NCI-H146 treated with DMSO at 0.1 percent for 48 hours (cell line): Measurements from ENCODE around the gene ABCB11.

Experiments
- DNase-seq: peaks from one replicate; lab custom pipeline; 2025; ENCODE audit not compliant: unreplicated experiment; lab: John Stamatoyannopoulos, UW

Gene ABCB11

GRCh38 chr2:168978461-168978861, 52.7 kb downstream of the ABCB11 start:
- DNase-seq = no peak

DNA sequence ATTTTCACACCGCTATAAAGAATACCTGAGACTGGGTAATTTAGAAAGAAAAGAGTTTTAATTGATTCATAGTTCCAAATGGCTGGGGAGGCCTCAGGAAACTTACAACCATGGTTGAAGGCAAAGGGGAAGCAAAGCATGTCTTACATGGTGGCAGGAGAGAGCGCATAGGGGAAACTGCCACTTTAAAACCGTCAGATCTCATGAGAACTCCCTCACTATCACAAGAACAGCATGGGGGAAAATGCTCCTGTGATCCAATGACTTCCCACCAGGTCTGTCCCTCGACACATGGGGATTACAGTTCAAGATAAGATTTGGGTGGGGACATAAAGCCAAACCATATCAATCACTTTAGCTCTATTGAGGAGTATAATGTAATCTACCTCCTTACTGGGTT, 53.5 kb downstream of the ABCB11 start:
- DNase-seq = no peak

GRCh38 chr2:168976034-168976654, 55.0 kb downstream of the ABCB11 start:
- DNase-seq = no peak

- no peak for DNase-seq
Observed at GRCh38 chr2:168974428-168974827, 56.7 kb downstream of the ABCB11 start.

- no peak for DNase-seq
Observed at GRCh38 chr2:168971261-168971660, 59.9 kb downstream of the ABCB11 start.

DNA sequence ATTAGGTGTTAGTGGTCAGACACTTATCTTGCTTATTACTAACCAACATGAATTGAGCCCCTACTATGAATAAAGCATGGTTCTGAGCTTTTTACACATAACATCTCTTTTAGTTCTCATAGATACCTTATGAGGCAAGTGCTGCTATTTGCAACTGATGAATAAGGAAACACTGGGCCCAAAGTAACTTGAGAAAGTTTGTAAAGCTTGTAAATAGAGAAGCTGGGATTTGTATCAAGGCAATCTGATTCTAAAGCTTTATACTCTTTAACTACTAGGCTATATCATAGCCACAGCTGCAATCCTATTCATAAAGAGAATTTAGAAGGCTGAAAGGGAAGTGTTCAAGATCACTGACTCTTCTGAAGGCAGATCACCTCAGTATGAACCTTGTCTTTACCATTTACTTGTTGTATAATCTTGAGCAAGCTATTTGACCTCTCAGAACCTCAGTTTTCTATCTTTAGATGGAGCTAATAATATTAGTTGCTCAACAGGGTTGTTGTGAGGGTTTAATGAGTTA, 60.4 kb downstream of the ABCB11 start:
- DNase-seq = no peak

DNA sequence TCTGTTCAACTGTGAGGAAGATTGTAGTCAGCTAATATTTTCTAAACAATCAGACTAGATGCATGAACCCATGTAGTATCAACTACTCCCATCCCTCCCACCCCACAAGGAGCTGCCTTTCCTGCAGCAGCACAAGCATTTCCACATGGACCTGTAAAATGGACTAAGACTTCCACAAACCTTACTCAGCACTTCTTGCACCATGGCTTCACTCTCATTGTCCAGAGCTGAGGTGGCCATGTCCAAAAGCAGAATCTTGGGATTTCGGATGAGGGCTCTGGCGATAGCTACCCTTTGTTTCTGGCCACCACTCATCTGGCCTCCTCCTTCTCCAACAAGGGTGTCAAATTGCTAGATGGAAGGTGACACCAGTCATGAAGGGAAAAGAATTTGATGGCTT, 61.3 kb downstream of the ABCB11 start:
- no peak for DNase-seq

GRCh38 chr2:168968342-168968741, 62.8 kb downstream of the ABCB11 start:
- no peak for DNase-seq

- no peak for DNase-seq
Observed at GRCh38 chr2:168964251-168964807, 66.8 kb downstream of the ABCB11 start.

DNA sequence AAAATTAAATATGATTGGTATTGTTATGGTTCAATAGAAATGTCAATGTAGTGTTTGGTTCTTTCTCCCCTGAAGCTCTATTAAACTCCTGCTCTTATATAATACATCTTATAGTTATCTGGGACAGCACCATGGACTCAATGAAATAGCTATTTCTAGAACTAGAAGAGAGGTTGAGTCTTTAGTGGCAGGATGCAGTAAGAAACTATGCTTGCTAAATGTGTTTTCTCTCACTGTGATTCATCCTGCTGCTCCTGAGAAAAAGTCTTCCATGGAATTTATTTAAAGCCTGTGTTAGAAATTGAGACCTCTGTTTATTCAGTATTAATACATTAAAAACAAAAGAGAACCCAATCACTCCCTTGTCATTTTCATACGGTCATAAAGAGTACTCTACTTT, 68.5 kb downstream of the ABCB11 start:
- no peak for DNase-seq

GRCh38 chr2:168961450-168962229, 69.5 kb downstream of the ABCB11 start:
- DNase-seq = peak; percentile 3

DNA sequence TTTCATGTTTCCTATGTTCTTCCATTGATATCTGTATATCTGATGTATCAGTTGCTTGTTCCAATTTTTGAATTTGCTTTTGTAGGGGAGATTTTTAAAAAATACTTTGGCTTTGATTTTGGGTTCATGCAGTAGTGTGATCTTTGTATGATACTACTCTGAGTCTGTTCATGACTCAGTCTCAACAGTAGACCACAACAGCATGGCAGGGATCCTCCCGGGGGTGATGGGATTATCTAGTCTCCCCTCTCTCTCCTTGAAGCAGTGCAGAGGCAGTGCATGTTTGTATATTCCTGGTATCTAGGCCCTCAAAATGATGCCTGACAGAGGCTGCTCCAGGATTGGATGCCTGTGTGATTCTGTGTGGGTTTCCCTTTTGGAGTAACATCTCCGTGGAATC, 74.7 kb downstream of the ABCB11 start:
- DNase-seq = no peak

- no peak for DNase-seq
Observed at GRCh38 chr2:168955321-168955720, 75.8 kb downstream of the ABCB11 start.

GRCh38 chr2:168954256-168954655, 76.9 kb downstream of the ABCB11 start:
- DNase-seq = no peak

- DNase-seq = no peak
Observed at GRCh38 chr2:168952424-168952823, 78.7 kb downstream of the ABCB11 start.

- DNase-seq = no peak
Observed at GRCh38 chr2:168951871-168952270, 79.3 kb downstream of the ABCB11 start.

DNA sequence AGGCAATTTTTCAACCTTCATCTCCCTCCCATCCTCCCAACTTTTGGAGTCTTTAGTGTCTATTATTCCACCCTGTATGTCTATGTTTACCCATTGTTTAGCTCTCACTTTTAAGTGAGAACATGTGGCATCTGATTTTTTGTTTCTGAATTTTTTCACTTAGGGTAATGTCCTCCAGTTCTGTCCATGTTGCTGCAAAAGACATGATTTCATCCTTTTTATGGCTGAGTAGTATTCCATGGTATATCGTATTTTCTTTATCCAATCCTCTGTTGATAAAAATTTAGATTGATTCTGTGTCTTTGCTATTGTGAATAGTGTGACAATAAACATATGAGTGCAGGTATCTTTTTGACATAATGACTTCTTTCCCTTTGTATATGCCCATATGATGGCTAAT, 81.8 kb downstream of the ABCB11 start:
- DNase-seq = no peak

- DNase-seq = no peak
Observed at GRCh38 chr2:168948621-168949212, 82.4 kb downstream of the ABCB11 start.

DNA sequence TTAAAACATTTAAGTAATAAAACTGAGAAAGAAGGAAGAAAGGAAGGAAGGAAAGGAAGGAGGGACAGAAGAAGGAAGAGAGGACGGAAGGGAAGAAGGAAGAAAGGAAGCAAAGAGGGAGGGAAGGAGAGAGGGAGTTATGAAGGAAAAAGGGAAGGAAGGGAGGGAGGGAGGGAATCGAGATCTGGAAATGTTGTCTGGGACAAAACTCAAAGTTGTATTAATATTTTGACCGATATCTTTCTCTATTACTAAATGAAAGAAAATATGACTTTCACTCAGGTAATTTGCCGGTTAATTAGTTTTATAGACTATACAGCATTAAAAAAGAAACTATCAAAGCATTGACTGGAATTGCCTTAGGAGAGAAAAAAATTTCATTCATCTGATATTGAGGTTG, 85.6 kb downstream of the ABCB11 start:
- no peak for DNase-seq

DNA sequence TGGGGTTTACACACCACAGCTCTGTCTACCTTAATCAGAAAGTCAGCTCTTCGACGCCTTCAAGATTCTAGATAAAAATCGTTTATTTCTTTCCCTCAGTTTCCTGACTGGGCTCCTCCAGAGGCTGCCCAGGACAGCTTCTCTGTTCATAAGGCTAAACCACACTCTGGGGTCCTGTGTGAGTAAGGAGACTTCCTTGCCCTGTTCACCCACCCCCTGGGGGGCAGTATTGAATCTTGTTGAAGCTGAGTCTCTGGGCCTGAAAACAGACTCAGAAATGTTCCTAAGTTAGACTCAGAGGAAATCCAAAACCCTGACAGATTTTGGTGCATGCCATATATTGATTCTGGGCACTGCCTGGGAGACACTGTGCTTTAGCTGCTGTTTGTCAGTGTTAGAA, 87.1 kb downstream of the ABCB11 start:
- DNase-seq = no peak

DNA sequence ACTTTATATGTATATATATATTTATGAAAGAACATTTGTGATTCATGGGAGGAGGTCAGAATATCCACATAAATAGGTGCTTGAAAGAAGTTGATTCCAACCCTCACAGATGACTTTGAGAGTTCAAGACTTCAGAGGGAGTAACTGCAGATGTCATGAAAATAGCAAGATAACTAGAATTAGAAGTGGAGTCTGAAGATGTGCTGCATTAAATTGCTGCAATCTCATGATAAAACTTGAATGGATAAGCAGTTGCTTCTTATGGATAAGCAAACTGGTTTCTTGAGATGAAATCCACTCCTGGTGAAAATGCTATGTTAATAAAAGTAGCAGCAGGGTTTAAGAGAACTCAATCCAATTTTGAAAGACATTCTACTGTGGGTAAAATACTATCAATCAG, 89.8 kb downstream of the ABCB11 start:
- DNase-seq = no peak

GRCh38 chr2:168939918-168940317, 91.2 kb downstream of the ABCB11 start:
- no peak for DNase-seq
